Fibroblast of upper back skin (primary cell): ENCODE results near the gene SLC43A2.
"Not testable (repeated sequence)": the region's sequence is repeated elsewhere in the genome, so short reads cannot be mapped to it uniquely, and the experiment has no call there.

Experiments used
- DNase-seq: peaks from one replicate; pipeline ENCODE4 v3.0.0-alpha.2; 2013

Gene SLC43A2

GRCh38 chr17:1588821-1589585 is 39.6 kb downstream of the SLC43A2 start:
- DNase-seq: peak; percentile 39

DNA sequence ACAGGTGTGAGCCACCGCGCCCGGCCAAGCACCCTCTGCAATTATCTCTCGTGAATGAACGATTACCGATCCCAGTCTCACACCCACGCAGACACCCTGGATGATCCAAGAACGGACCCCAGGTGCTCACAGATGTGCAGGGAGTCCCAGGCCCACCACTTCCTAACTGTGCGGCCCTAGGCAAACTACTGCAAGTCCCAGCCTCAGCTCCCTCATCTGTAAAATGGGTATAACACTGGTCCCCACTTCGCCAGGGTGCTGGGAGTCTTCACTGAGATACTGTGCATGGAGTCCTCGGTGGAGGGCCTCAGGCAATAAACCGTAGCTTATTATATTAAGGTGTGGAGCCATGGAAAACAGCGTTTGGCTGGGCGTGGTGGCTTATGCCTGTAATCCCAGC is 44.5 kb downstream of the SLC43A2 start:
- no peak for DNase-seq

GRCh38 chr17:1583556-1583955 is 45.1 kb downstream of the SLC43A2 start:
- no peak for DNase-seq

DNA sequence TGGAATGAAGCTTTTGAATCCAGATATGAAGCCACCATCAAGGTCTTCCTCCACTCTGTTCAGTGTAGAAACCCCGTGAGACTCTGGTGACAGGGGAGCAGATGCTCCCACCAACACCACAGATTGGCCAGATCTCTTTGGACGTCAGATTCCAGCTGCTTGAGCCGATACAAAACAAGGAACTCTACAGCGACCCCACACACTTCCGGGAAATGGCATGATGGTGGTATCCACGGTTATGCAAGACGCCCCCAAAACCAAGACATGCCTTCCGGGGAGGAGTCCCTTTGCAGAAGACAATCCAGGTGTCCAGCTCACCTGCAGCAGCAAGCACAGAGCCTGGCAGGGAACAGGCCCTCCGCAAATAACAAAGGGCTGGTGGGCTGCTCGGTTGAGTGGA is 46.3 kb downstream of the SLC43A2 start:
- no peak for DNase-seq

DNA sequence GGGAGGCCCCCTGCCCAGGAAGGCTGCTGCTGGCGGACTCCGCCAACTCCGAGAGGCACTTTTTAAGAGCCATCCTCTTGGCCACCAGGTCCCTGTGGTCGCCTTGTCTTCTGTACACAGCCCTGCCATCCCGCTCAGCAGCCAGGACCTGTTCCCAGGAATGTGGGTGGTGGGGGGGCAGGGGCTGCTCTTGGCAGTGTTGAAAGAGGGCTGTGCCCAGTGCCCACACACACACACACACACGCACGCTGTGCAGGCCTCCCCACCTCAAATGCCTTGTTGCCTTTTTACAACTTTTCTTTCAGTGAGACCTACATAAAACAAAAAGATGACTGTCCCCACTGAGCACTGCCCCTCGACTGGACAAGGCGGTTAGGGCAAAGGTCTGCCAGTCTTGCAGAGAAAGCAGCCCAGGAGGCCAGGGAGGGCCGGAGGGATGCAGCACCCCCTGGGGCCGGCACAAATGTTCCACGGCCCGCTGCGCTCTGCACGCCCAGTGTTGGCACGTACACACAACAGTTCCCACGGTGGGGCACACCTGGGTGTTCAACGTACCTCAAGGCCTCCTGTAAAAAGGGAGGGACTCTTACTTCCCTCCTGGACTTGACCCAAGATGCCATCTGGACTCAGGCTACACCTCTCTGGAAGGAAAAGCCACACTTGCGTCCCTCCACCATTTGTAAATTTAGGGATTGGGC is 47.5 kb downstream of the SLC43A2 start:
- no peak for DNase-seq

GRCh38 chr17:1578029-1578428 is 50.6 kb downstream of the SLC43A2 start:
- no peak for DNase-seq

DNA sequence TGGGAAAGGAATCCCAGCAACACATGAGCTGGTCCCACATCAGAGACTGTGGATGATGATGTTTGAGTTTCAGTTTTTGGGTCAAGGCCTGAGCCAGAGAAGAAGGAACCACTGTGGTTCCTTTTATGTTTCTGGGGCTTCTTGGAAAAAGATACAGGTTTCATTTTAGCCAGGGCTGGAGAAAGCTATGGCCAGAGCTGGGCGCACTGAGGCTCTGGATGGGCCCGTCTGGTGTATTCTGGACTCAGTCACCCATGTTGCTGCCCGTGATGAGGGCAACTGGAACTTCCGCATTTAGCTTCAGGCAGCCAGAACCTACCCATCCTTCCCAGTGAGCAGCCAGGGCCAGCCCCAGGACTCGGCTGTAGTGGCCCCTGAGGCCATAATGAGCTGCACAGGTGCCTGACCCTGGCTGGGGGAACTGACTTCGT is 51.0 kb downstream of the SLC43A2 start:
- no peak for DNase-seq

DNA sequence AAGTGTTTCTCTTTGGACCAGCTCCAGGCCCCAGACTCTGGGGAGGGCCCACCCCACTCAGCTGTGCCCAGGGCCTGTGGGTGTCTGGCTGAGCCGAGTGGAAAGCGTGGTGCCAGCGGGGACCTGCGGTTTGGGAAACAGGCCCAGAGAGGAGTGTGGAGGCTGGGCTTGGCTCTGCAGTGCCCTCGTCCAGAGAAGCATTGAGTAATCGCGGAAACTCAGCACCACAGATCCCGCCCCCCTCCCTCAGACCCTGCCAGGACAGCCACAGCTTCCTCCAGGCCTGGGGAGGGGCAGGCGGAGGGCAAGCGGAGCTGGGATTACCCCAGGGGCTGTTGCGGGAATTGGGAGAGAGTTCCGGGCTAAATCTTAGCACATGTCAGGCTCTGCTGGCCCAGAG is 51.5 kb downstream of the SLC43A2 start:
- peak; percentile 89 for DNase-seq

DNA sequence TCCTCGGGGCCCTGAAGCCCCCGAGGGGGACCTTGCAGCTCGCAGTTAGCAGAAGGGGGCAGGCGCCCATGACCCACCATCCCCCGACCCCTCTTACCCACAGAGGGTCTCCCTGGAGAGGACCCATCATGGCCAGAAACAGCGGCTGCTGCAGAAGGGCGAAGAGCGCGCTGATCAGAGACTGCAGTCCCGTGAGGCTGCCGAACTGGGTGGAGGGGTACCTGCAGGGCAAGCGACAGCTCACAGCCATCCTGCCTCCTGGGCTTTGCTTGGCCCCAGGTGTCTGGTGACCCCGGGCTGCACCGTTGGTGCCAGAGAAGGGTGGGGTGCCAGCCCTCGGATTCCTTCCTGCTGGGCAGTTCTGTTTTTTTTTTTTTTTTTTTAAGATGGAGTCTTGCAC is 52.1 kb downstream of the SLC43A2 start:
- no peak for DNase-seq

DNA sequence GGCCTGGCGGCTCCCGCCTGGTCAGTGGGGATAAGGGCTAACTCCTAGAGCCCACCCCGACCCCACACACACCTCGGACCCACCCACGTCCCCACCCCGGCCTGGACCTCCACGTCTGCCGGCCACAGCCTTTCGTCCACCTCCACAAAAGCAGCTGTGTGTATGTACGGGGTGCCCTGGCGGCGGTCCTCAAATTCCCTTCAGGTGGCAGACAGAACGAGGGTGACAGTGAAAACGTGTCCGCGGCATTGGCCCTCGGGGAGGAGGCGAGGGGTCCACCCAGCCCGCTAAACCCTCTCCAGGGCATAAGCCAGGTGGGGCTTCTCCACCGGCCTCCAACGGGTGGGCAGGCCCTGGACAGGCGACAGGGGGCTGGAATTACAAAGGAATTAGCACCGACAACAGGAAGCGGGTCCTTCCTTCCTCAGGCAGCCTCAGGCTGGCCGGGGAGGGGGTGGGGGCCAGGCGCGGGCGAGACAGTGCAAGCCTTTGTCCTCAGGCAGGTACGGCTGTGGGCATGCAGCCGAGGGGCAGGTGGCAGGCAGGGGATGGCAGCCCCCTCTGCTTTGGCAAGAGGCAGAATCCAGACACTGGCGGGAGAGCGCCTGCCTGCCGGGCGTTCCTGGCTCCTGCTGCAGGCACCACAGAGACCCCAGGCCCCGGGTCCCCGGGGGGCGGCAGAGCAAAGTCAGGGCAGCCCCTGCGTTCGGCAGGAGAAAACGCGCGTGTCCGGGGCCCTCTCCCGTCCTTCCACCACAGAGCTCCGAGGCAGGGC is 53.8 kb downstream of the SLC43A2 start:
- no peak for DNase-seq

DNA sequence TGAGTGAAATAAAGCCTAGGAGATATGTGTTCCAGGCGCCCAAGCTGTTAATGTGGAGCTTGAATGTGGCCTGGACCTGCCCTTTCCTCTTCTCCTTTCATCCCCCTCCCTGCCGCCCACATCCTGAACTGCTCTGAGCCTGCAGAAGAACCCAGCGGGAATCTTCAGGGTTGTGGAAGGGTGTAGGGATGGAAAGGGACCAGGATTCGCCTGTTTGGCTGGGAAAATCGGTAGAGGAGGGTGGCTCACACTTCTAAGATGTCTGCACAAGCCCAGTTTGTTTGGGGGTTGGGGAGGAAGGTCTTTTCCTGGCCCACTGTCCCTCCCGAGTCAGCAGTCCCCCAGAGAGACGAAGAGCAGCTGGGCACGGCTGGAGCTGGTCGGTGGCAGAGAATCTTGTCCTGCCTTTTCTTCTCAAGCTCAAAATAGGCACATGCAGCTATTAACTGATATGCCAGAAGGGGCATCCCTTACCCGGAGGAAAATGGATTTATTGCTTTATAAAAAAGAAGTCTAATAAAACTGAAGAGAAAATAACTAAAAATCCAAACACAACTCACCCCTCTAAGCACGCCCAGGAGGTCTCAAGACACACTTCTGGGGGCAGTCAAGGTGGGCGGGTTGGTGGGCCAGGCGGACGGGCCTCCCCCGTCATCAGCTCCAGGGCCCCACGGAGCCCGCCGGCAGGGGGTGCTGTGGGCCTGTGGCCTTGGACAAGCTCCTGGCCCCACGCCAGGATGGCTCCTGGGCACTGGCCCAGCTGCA is 54.5 kb downstream of the SLC43A2 start:
- DNase-seq: peak; percentile 58

- not testable (repeated sequence) for DNase-seq
These were observed 56.0 kb downstream of the SLC43A2 start for GRCh38 chr17:1572646-1573045.

DNA sequence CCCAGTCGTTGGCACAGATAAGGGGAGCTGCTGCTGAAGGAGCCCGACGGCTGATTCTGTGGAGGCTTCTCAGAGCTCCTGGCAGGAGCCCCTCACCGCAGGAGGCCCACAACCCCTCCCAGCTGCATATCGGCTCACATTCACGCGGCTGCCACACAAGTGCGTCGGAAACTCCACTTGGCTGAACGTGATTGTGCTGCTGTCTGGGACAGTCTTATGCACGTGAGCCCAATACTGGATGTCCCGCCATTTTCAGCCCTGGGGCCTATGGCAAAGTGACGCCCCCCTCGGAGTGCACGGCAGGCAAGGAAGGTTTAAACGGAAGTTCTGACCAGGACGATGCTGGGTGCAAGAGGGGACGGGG is 57.3 kb downstream of the SLC43A2 start:
- no peak for DNase-seq

DNA sequence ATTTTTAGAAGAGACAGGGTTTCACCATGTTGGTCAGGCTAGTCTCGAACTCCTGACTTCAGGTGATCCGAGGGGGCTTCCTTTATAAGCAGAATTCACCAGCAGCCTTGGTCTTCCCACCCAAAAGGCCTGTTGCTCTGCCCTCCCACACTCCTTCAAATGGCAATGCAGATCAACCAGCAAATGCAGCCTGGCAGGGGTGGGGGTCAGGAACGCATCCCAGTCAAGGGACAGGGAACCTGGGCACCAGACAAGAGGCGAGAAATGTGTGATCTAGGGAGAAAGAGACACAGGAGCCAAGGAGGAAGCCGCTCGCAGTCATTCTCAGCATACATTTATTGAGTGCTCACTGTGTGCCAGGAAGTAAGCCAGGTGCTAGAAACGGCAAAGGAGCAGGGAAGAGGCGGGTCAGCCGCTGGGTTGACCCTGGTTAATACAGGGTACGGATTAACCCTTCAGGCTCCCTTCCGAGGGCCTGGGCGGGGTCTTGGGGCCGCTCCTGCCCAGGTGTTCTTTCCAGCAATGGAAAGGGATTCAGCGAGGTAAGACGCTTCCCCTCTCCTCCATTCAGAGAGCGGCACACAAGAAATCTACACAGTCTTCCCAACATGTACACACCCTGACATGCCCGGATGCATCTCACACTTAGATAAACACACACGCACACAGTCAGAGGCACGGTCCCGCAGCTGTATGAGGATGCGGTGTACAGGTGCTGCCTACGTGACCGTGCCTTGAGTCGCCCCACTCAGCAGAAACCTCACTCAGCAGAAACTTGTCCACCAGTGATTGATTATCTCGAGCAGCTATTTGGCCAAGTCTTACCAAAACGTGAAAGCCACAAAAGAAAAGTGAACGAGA is 59.5 kb downstream of the SLC43A2 start:
- no peak for DNase-seq

DNA sequence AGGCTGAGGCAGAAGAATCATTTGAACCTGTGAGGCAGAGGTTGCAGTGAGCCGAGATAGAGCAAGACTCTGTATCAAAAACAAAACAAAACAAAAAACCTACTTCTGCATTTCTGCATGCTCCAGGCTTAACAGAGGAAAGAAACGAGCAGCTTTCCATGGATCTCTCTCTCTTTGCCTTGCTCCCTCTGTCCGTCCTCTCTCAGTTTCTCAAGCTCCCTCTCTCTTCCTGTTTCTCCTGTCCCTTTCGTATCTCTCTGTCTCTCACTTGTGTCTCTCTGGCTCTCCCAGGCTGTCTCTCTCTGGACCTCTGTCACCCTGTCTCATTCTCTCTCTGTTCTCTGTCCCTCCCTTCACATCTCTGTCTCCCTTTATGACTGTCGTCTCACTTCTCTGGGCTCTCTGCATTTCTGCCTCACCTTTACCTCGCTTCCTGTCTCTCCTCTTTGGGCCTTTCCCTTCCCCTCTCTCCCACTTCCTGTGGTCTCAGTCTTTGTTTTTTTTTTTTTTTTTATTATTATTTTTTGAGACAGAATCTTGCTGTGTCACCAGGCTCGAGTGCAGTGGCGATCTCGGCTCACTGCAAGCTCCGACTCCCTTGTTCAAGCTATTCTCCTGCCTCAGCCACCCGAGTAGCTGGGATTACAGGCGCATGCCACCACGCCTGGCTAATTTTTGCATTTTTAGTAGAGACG is 62.0 kb downstream of the SLC43A2 start:
- no peak for DNase-seq

- DNase-seq: no peak
These were observed 62.8 kb downstream of the SLC43A2 start for GRCh38 chr17:1565877-1566276.

- DNase-seq: no peak
These were observed 64.6 kb downstream of the SLC43A2 start for GRCh38 chr17:1563786-1564613.

DNA sequence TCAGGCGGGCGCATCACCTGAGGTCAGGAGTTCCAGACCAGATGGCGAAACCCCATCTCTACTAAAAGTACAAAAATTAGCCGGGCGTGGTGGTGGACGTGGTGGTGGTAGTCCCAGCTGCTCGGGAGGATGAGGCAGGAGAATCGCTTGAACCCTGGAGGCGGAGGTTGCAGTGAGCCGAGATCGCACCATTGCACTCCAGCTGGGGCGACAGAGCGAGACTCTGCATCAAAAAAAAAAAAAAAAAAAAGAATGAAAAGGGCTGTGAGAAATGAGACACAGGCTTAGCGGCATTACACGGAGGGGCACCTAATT is 65.2 kb downstream of the SLC43A2 start:
- not testable (repeated sequence) for DNase-seq

DNA sequence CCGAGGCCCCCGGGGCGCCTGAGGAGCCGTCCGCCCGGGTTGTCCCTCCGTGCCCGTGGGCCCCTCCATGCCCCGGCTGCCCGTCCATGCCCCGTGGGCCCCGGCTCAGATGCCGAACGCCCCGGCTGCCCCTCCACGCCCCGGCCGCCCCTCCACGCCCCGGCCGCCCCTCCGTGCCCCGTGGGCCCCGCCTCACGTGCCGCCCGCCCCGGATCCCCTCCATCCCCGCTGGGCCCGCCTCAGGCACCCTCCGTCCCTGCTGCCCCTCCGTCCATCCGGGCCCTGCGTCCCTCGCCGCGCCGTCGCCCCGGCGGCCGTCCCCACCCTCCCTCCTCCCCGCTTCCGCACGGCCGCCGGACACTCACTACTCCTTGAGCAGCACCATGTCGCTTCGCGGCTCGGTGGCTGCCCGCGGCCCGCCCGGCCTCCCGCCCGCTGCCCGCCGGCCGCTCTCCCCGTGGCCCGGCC is 66.4 kb downstream of the SLC43A2 start:
- peak; percentile 18 for DNase-seq

DNA sequence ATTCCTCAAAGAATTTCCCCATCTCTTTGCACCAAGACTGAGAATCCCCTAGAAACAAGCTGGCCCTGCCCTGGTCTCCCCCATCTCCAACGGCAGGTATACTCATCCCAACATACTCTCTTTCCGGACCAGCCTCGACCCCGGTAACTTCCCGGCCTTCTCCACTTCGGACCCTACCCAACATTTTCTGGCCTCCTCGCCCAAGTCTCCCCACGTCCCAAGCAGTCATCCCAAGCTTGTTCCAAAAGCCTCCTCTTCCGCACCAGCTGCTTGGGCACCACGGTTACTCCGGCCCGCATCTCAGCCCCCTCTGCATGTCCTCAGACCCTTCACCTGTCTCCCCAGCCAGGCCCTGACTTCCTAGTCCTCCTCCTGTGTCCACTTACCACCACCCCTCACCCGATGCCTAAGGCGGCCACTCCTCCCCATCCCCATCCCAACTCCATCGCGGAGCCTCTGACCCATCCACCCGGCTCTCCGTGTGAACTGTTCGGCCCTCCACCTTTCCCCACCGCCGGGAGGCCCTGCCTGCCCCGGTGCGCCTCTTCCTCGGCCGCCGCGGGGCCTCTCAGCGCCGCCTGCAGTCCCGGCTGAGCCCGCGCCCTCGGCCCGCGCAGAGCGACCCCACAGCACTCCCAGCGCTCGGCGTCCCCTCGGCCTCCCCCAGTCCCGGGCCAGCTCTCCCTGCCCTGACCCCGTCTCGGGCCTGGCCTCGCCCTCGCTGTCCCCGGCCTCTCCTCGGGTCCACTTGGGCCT is 67.0 kb downstream of the SLC43A2 start:
- DNase-seq: no peak
